Measurements from ENCODE around the gene KCTD11.

- TF ChIP-seq, protein P1, sequence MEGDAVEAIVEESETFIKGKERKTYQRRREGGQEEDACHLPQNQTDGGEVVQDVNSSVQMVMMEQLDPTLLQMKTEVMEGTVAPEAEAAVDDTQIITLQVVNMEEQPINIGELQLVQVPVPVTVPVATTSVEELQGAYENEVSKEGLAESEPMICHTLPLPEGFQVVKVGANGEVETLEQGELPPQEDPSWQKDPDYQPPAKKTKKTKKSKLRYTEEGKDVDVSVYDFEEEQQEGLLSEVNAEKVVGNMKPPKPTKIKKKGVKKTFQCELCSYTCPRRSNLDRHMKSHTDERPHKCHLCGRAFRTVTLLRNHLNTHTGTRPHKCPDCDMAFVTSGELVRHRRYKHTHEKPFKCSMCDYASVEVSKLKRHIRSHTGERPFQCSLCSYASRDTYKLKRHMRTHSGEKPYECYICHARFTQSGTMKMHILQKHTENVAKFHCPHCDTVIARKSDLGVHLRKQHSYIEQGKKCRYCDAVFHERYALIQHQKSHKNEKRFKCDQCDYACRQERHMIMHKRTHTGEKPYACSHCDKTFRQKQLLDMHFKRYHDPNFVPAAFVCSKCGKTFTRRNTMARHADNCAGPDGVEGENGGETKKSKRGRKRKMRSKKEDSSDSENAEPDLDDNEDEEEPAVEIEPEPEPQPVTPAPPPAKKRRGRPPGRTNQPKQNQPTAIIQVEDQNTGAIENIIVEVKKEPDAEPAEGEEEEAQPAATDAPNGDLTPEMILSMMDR (IDR thresholded peaks at IDR 0.05): no peak
- TF ChIP-seq POLR2AphosphoS5 (IDR thresholded peaks at IDR 0.05) (peak; percentile 95), POLR2A (IDR thresholded peaks at IDR 0.05) (peak; percentile 82 to 88), EP300 (IDR thresholded peaks at IDR 0.05) (no peak)
Observed at GRCh38 chr17:7314719-7315569, 37.0 kb upstream of the KCTD11 start, which contains the start of gene GPS2.
